Gastroesophageal sphincter (tissue), 3 donors: ENCODE results near the gene RTN4IP1.

ENCODE experiments used
- CTCF ChIP-seq, 4 experiments: fragments of 200-600 bp in 2 of 4; fragments of 450-650 bp in 2 of 4; sonication (generic) in 1 of 4; IDR thresholded peaks; one replicate each; pipeline ENCODE4 v1.5.1; 2017 to 2019; ENCODE audit warnings: antibody characterized with exemption in 4 of 4, mild to moderate bottlenecking in 2 of 4, moderate library complexity in 2 of 4
- EP300 ChIP-seq: sonication (generic); formaldehyde crosslinking; IDR thresholded peaks from one replicate; pipeline ENCODE4 v1.6.1; 2017; ENCODE audit warnings: antibody characterized with exemption, mild to moderate bottlenecking
- POLR2A ChIP-seq, 2 donors: fragments of 450-650 bp; IDR thresholded peaks; one replicate each; pipeline ENCODE4 v1.6.1; 2017; ENCODE audit warnings: antibody characterized with exemption in 2 of 2, mild to moderate bottlenecking in 2 of 2, moderate library complexity in 1 of 2

- no peak for TF ChIP-seq CTCF (IDR thresholded peaks at IDR 0.05)
- no peak for TF ChIP-seq POLR2A (IDR thresholded peaks at IDR 0.05)
- no peak for TF ChIP-seq EP300
Measured at GRCh38 chr6:106555767-106556166, 73.5 kb downstream of the RTN4IP1 start.
